ENCODE results near the gene HAO2.

Gene HAO2

DNA sequence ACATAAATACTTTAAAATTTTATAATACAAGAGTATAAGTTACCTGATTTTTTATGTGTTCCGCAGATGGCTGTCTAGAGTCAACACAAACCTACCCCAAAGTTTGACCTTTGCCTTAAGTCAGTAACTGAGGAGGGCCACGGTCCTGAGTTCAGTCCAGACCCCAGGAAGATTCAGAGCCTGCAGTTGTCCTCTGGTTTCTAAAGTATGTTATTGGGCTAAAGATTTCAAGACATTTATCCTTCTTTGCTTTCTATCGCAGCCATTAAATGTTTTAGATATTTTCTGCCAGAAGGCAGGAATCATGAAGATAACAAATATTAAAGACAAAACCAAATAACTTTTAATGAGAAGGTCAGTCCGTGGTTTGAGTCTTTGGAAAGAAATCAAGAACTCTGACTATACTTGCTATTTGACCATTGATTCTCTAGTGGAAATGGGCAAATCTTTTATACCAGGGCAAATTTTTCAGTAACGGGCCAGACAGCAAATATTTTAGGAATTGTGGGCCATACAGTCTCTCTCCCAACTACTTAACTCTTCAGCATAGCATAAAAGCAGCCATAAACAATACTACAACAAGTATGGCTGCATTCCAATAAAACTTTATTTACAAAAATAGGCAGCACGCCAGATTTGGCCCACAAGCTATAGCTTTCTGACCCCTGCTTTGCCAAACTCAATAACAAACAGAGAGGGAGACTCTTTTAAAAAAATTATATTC is 38.0 kb upstream of the HAO2 start:
- no peak for DNase-seq
- H3K9ac ChIP-seq (ENCODE audit: low read depth, low read length): no peak overlapping the region
- no peaks in the 10 kb centered on the region for H4K20me1 ChIP-seq (ENCODE audit: insufficient read depth, low read length)
- ATAC-seq (ENCODE audit: insufficient read depth, low read depth): no peak
- H3K36me3 ChIP-seq (ENCODE audit: insufficient read depth, low read length): no peaks in the 10 kb centered on the region
- TF ChIP-seq EZH2 (IDR thresholded peaks at IDR 0.05; ENCODE audit: borderline replicate concordance, low read depth, low read length, severe bottlenecking): no peak
- TF ChIP-seq, protein P1, sequence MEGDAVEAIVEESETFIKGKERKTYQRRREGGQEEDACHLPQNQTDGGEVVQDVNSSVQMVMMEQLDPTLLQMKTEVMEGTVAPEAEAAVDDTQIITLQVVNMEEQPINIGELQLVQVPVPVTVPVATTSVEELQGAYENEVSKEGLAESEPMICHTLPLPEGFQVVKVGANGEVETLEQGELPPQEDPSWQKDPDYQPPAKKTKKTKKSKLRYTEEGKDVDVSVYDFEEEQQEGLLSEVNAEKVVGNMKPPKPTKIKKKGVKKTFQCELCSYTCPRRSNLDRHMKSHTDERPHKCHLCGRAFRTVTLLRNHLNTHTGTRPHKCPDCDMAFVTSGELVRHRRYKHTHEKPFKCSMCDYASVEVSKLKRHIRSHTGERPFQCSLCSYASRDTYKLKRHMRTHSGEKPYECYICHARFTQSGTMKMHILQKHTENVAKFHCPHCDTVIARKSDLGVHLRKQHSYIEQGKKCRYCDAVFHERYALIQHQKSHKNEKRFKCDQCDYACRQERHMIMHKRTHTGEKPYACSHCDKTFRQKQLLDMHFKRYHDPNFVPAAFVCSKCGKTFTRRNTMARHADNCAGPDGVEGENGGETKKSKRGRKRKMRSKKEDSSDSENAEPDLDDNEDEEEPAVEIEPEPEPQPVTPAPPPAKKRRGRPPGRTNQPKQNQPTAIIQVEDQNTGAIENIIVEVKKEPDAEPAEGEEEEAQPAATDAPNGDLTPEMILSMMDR (IDR thresholded peaks at IDR 0.05; ENCODE audit: borderline replicate concordance, extremely low read depth, low read length, poor library complexity, severe bottlenecking): no peak
- H3K27me3 ChIP-seq (ENCODE audit: insufficient read depth, low read length, poor library complexity): peaks cover 4% of the 10 kb centered on the region
- no peaks in the 10 kb centered on the region for H3K79me2 ChIP-seq (ENCODE audit: insufficient read depth, low read length)
- no peaks in the 10 kb centered on the region for H3K9me3 ChIP-seq (ENCODE audit: insufficient read depth, low read length, severe bottlenecking)
- H3K4me1 ChIP-seq (ENCODE audit: insufficient read depth, low read length): peaks cover 14% of the 10 kb centered on the region
- H3K4me2 ChIP-seq (ENCODE audit: insufficient read depth, low read length): no peak overlapping the region
- H3K4me3 ChIP-seq (ENCODE audit: low read depth in 1 of 2, low read length in 2 of 2): no peak overlapping the region
- no peak overlapping the region for H2AFZ ChIP-seq (ENCODE audit: low read depth, low read length)
- no peak overlapping the region for H3K27ac ChIP-seq (ENCODE audit: low read length)

DNA sequence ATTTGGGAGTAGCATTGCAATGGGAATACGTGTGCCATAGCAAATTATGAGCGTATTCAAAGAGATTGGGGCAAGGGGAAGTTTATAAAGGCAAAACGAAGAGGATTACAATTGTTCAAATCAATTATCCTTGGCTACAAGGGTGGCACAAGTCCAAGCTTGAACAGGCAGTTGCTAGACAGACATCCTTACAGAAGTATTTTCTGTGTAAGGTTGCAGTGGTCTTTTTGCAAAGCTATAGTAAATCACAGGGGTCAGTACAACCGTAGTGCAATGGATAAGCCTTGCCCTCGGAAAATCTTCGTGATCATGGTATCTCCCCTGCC is 37.4 kb upstream of the HAO2 start:
- DNase-seq (no peak), ATAC-seq (ENCODE audit: insufficient read depth, low read depth) (no peak)
- no peak overlapping the region for H2AFZ ChIP-seq (ENCODE audit: low read depth, low read length)
- no peaks in the 10 kb centered on the region for H3K36me3 ChIP-seq (ENCODE audit: insufficient read depth, low read length)
- H3K27me3 ChIP-seq (ENCODE audit: insufficient read depth, low read length, poor library complexity): peaks cover 4% of the 10 kb centered on the region
- H3K9me3 ChIP-seq (ENCODE audit: insufficient read depth, low read length, severe bottlenecking): no peaks in the 10 kb centered on the region
- H3K4me3 ChIP-seq (ENCODE audit: low read depth in 1 of 2, low read length in 2 of 2): no peak overlapping the region
- H3K4me1 ChIP-seq (ENCODE audit: insufficient read depth, low read length): peaks cover 14% of the 10 kb centered on the region
- no peak overlapping the region for H3K9ac ChIP-seq (ENCODE audit: low read depth, low read length)
- no peaks in the 10 kb centered on the region for H4K20me1 ChIP-seq (ENCODE audit: insufficient read depth, low read length)
- no peak for TF ChIP-seq EZH2 (IDR thresholded peaks at IDR 0.05; ENCODE audit: borderline replicate concordance, low read depth, low read length, severe bottlenecking)
- TF ChIP-seq, protein P1 (IDR thresholded peaks at IDR 0.05; ENCODE audit: borderline replicate concordance, extremely low read depth, low read length, poor library complexity, severe bottlenecking): no peak
- no peak overlapping the region for H3K4me2 ChIP-seq (ENCODE audit: insufficient read depth, low read length)
- H3K27ac ChIP-seq (ENCODE audit: low read length): no peak overlapping the region
- no peaks in the 10 kb centered on the region for H3K79me2 ChIP-seq (ENCODE audit: insufficient read depth, low read length)

DNA sequence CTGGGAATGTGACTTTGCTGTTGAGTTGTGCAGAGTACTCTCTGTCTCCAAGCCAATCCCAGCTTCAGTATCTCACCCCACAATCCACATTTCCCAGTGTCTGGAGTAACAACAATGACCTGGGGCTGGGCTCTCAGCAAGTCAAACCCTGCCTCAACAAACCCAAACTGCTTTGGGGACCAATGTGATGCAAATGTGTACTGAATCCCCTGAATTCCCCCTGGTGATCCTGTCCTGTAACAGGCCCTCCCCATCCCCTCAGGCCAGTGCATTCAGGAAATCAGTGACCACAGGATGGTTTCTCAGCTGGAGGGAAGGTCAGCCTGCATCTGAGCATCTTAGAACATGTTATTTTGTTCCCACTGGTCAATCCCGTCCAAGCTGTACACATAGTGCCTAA is 36.7 kb upstream of the HAO2 start:
- H3K4me2 ChIP-seq (ENCODE audit: insufficient read depth, low read length): no peak overlapping the region
- TF ChIP-seq EZH2 (IDR thresholded peaks at IDR 0.05; ENCODE audit: borderline replicate concordance, low read depth, low read length, severe bottlenecking): no peak
- TF ChIP-seq, protein P1 (IDR thresholded peaks at IDR 0.05; ENCODE audit: borderline replicate concordance, extremely low read depth, low read length, poor library complexity, severe bottlenecking): no peak
- ATAC-seq (ENCODE audit: insufficient read depth, low read depth): no peak

More for the DNA sequence above, 36.7 kb upstream of the HAO2 start:
- peaks cover 6% of the 10 kb centered on the region for H3K4me1 ChIP-seq (ENCODE audit: insufficient read depth, low read length)
- no peak overlapping the region for H3K4me3 ChIP-seq (ENCODE audit: low read depth in 1 of 2, low read length in 2 of 2)
- H3K27me3 ChIP-seq (ENCODE audit: insufficient read depth, low read length, poor library complexity): peaks cover 4% of the 10 kb centered on the region
- DNase-seq: no peak
- H3K27ac ChIP-seq (ENCODE audit: low read length): no peak overlapping the region
- H3K9me3 ChIP-seq (ENCODE audit: insufficient read depth, low read length, severe bottlenecking): no peaks in the 10 kb centered on the region
- H3K79me2 ChIP-seq (ENCODE audit: insufficient read depth, low read length): no peaks in the 10 kb centered on the region
- H2AFZ ChIP-seq (ENCODE audit: low read depth, low read length): no peak overlapping the region
- H4K20me1 ChIP-seq (ENCODE audit: insufficient read depth, low read length): no peaks in the 10 kb centered on the region
- H3K9ac ChIP-seq (ENCODE audit: low read depth, low read length): no peak overlapping the region
- H3K36me3 ChIP-seq (ENCODE audit: insufficient read depth, low read length): no peaks in the 10 kb centered on the region
